Fibroblast of the aortic adventitia (primary cell): Measurements from ENCODE around the gene PILRB. TPM values are rescaled to one million over a fixed set of nuclear protein-coding genes. Genes with fewer than 3 reads are reported as not detected.

Experiments used
- DNase-seq: peaks from one replicate; pipeline ENCODE4 v3.0.0-alpha.2; 2010; ENCODE audit warnings: low read depth
- H3K4me3 ChIP-seq: 2 replicates; pipeline ENCODE4 v1.5.1; 2011; ENCODE audit warnings: low read depth, mild to moderate bottlenecking, control low read depth, low read length, moderate library complexity
- total RNA-seq: library from RNA; depleted of rRNA; stranded (reverse); fragments of >200 nt; gene quantifications from 2 replicates; pipeline ENCODE4 v1.2.3, GENCODE V29; 2012; ENCODE audit warnings: low replicate concordance
- TF ChIP-seq, protein P1 (sequence below): IDR thresholded peaks from 2 replicates; pipeline ENCODE4 v1.5.1; 2011; ENCODE audit warnings: mild to moderate bottlenecking, low read length, control low read depth, inconsistent platforms; ENCODE audit not compliant: insufficient read depth

PILRB gene
- total RNA-seq, 1 donor = 8.1 TPM

DNA sequence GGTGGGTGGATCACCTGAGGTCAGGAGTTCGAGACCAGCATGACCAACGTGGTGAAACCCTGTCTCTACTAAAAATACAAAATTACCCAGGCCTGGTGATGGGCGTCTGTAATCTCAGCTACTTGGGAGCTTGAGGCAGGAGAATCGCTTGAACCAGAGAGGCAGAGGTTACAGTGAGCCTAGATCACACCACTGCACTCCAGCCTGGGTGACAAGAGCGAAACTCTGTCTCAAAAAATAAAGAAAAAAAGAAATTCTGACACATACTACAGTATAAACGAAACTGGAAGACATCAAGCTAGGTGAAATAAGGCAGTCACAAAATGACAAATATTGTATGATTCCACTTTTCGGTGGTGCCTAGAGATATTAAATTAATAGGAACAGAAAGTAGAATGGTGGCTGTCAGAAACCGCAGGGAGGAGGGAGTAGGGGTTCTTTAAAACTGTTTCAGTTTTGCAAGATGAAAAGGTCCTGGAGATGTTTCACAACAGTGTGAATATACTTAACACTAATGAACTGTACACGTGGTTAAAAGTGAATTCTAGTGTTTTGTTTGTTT, 38.6 kb downstream of the PILRB start:
- TF ChIP-seq, protein P1, sequence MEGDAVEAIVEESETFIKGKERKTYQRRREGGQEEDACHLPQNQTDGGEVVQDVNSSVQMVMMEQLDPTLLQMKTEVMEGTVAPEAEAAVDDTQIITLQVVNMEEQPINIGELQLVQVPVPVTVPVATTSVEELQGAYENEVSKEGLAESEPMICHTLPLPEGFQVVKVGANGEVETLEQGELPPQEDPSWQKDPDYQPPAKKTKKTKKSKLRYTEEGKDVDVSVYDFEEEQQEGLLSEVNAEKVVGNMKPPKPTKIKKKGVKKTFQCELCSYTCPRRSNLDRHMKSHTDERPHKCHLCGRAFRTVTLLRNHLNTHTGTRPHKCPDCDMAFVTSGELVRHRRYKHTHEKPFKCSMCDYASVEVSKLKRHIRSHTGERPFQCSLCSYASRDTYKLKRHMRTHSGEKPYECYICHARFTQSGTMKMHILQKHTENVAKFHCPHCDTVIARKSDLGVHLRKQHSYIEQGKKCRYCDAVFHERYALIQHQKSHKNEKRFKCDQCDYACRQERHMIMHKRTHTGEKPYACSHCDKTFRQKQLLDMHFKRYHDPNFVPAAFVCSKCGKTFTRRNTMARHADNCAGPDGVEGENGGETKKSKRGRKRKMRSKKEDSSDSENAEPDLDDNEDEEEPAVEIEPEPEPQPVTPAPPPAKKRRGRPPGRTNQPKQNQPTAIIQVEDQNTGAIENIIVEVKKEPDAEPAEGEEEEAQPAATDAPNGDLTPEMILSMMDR = no peak
- no peak overlapping the region for H3K4me3 ChIP-seq
- no peak for DNase-seq

DNA sequence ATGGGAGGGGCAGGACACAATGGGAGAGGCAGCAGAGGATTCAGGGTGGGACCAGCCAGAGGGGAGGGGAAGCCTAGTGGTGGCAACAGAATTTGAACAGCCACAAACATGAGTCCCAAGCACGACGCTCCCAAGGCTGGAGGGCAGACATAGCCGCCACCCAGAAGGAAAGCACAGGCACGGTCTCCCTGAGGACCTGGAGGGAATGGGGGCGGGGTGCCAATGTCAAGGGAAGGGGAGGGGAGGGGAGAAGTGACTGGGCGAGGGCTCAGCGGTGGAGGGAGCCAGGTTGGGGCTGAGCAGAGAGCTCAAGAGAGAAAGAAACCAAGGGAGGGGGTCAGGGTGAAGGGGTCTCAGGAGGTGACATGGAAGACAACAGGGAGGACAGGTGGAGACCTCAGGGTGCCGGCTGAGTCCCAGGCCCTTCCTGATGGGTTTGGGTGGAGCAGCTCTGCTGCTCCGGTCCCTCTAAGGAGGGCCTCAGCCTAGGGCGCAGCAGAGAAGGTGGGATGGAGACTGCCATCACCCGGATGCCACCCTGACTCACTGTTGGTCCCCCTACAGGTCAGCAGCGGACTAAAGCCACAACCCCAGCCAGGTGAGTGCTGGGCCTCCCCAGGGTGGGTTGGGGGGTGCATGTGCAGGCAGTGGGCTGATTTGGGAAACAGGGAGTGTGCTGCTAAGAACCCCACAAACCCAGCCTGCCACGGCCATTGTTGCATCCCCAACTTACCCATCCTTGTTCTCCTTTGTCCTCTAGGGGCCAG, 39.6 kb downstream of the PILRB start:
- TF ChIP-seq, protein P1 = no peak
- no peak overlapping the region for H3K4me3 ChIP-seq
- DNase-seq = no peak

GRCh38 chr7:100398239-100398638, 40.3 kb downstream of the PILRB start:
- TF ChIP-seq, protein P1 = no peak
- no peak overlapping the region for H3K4me3 ChIP-seq
- no peak for DNase-seq

GRCh38 chr7:100400041-100400440, 42.1 kb downstream of the PILRB start:
- H3K4me3 ChIP-seq = no peak overlapping the region
- TF ChIP-seq, protein P1 = no peak
- DNase-seq = no peak

DNA sequence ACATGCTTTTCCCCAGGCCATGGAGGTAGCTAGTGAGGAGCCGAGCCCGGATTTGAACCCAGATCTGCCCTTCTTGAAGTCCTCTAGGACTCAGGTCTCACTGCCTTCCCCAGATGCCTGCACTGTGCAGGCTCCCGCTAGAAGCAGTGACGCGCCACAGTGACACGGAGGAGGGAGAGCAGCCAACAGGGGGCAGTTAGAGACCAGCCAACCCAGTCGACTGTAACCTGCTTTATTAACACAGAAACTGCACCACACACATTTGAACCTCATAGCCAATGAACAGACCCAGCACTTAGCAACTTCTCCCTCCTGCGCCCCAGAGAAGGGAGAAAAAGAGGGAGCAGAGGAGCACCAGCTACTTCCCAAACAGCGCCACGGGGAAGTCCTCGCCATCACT, 42.7 kb downstream of the PILRB start:
- TF ChIP-seq, protein P1 = no peak
- DNase-seq = no peak
- H3K4me3 ChIP-seq = no peak overlapping the region

- no peak for DNase-seq
- TF ChIP-seq, protein P1 = no peak
- H3K4me3 ChIP-seq = no peak overlapping the region
These were observed 43.9 kb downstream of the PILRB start for GRCh38 chr7:100401811-100402210.
